Hepatocyte (in vitro differentiated cells): ENCODE data around the gene DYRK1B. TPM values are rescaled to one million over a fixed set of nuclear protein-coding genes. Genes with fewer than 3 reads are reported as not detected.

ENCODE experiments used
- DNase-seq: peaks from one replicate; pipeline ENCODE4 v3.0.0-alpha.2; 2016; ENCODE audit warnings: low spot score
- H2AFZ ChIP-seq: fragments of 200-600 bp; sonication (generic); 2 replicates; pipeline ENCODE4 v1.6.0; 2016; ENCODE audit warnings: antibody characterized with exemption, mild to moderate bottlenecking
- H3K27ac ChIP-seq: fragments of 200-600 bp; sonication (generic); 2 replicates; pipeline ENCODE4 v1.5.1; 2016; ENCODE audit warnings: mild to moderate bottlenecking
- H3K27me3 ChIP-seq: fragments of 200-600 bp; sonication (generic); 2 replicates; pipeline ENCODE4 v1.6.1; 2016
- H3K36me3 ChIP-seq: fragments of 200-600 bp; sonication (generic); replicated peaks from 2 replicates; pipeline ENCODE4 v1.5.1; 2016; ENCODE audit warnings: low read depth; ENCODE audit not compliant: insufficient read depth
- H3K4me1 ChIP-seq: fragments of 200-600 bp; sonication (generic); 2 replicates; pipeline ENCODE4 v1.5.1; 2016; ENCODE audit warnings: mild to moderate bottlenecking, moderate library complexity; ENCODE audit not compliant: insufficient read depth
- H3K4me2 ChIP-seq: fragments of 200-600 bp; sonication (generic); 2 replicates; pipeline ENCODE4 v1.6.0; 2016
- H3K4me3 ChIP-seq: fragments of 200-600 bp; sonication (generic); 2 replicates; pipeline ENCODE4 v1.5.1; 2016; ENCODE audit warnings: mild to moderate bottlenecking
- H3K79me2 ChIP-seq: fragments of 200-600 bp; sonication (generic); 2 replicates; pipeline ENCODE4 v1.6.0; 2017; ENCODE audit warnings: mild to moderate bottlenecking
- H3K9me2 ChIP-seq: fragments of 200-600 bp; sonication (generic); replicated peaks from 2 replicates; pipeline ENCODE4 v1.6.0; 2017; ENCODE audit warnings: mild to moderate bottlenecking; ENCODE audit not compliant: insufficient read depth
- H3K9me3 ChIP-seq: fragments of 200-600 bp; sonication (generic); 2 replicates; pipeline ENCODE4 v1.5.1; 2016; ENCODE audit warnings: low read depth, mild to moderate bottlenecking
- H4K20me1 ChIP-seq: fragments of 200-600 bp; sonication (generic); 2 replicates; pipeline ENCODE4 v1.6.0; 2016; ENCODE audit warnings: mild to moderate bottlenecking; ENCODE audit not compliant: insufficient read depth, poor library complexity, severe bottlenecking
- CTCF ChIP-seq: fragments of 200-600 bp; sonication (generic); IDR thresholded peaks from 2 replicates; pipeline ENCODE4 v1.5.1; 2016; ENCODE audit warnings: antibody characterized with exemption, mild to moderate bottlenecking; ENCODE audit not compliant: poor library complexity
- EZH2 ChIP-seq: fragments of 200-600 bp; sonication (generic); IDR thresholded peaks from 2 replicates; pipeline ENCODE4 v1.6.1; 2016; ENCODE audit warnings: antibody characterized with exemption, mild to moderate bottlenecking, borderline replicate concordance
- EZH2phosphoT487 ChIP-seq: fragments of 200-600 bp; sonication (generic); IDR thresholded peaks from one replicate; pipeline ENCODE4 v1.6.1; 2018; ENCODE audit warnings: antibody characterized with exemption, mild to moderate bottlenecking, low read depth, moderate library complexity; ENCODE audit not compliant: unreplicated experiment, severe bottlenecking
- WGBS: methylation state at CpG from one replicate; pipeline ENCODE4 v1.1.6; 2016; ENCODE audit warnings: low lambda C conversion rate; ENCODE audit errors: missing lambda C conversion rate; 5-methylcytosine and 5-hydroxymethylcytosine counted together
- polyA plus RNA-seq: library from polyadenylated mRNA; unstranded; fragments of >200 nt; fragmentation: Nextera tagmentation; extraction: Ambion mirVana; gene quantifications from 2 replicates; pipeline ENCODE4 v1.2.1, GENCODE V29; 2016
- total RNA-seq: library from RNA; depleted of rRNA; stranded (reverse); fragments of >200 nt; gene quantifications from 2 replicates; pipeline ENCODE4 v1.2.3, GENCODE V29; 2014

Gene DYRK1B
- total and polyA plus RNA-seq, 2 experiments from 2014 or later, result 12.2 to 25.7 TPM

- no peaks in the 10 kb centered on the region for H3K27me3 ChIP-seq
- H3K4me3 ChIP-seq, result peak overlapping the region; percentile 34
- H3K9me3 ChIP-seq, result no peaks in the 10 kb centered on the region
- no peaks in the 10 kb centered on the region for H3K36me3 ChIP-seq
- peak overlapping the region; percentile 89 for H3K4me2 ChIP-seq
- peak overlapping the region; percentile 21 for H3K27ac ChIP-seq
- WGBS, result 42% methylated on average over 7 of the region's 7 CpGs
- H3K79me2 ChIP-seq, result peaks cover 3% of the 10 kb centered on the region
- no peak for TF ChIP-seq EZH2phosphoT487
- no peak for DNase-seq
- no peaks in the 10 kb centered on the region for H4K20me1 ChIP-seq
- no peaks in the 10 kb centered on the region for H3K9me2 ChIP-seq
- H3K4me1 ChIP-seq, result no peaks in the 10 kb centered on the region
- peak overlapping the region; percentile 69 for H2AFZ ChIP-seq
These were observed 10.3 kb downstream of the DYRK1B start for GRCh38 chr19:39823686-39824085.

- H3K4me1 ChIP-seq, result no peaks in the 10 kb centered on the region
- no peaks in the 10 kb centered on the region for H3K9me2 ChIP-seq
- no peak for DNase-seq
- no peaks in the 10 kb centered on the region for H4K20me1 ChIP-seq
- no peaks in the 10 kb centered on the region for H3K36me3 ChIP-seq
- H3K9me3 ChIP-seq, result no peaks in the 10 kb centered on the region
- no peak overlapping the region for H3K27ac ChIP-seq
- H3K79me2 ChIP-seq, result peaks cover 3% of the 10 kb centered on the region
- WGBS, result 98% methylated on average over 6 of the region's 6 CpGs
- H3K4me3 ChIP-seq, result no peak overlapping the region
- no peak for TF ChIP-seq CTCF
- no peak for TF ChIP-seq EZH2phosphoT487
- TF ChIP-seq EZH2, result no peak
- no peak overlapping the region for H2AFZ ChIP-seq
- H3K4me2 ChIP-seq, result no peak overlapping the region
- no peaks in the 10 kb centered on the region for H3K27me3 ChIP-seq
These were observed 13.3 kb downstream of the DYRK1B start for GRCh38 chr19:39820696-39821095.

- Histone ChIP-seq H3K4me2 (no peak overlapping the region), H3K9me3 (no peaks in the 10 kb centered on the region), H3K4me3 (no peak overlapping the region), H3K36me3 (no peaks in the 10 kb centered on the region), H2AFZ (no peak overlapping the region), H3K9me2 (no peaks in the 10 kb centered on the region), H4K20me1 (no peaks in the 10 kb centered on the region), H3K79me2 (peaks cover 3% of the 10 kb centered on the region), H3K27me3 (no peaks in the 10 kb centered on the region), H3K4me1 (no peaks in the 10 kb centered on the region), H3K27ac (no peak overlapping the region)
- TF ChIP-seq CTCF, result no peak
- no peak for TF ChIP-seq EZH2phosphoT487
- no peak for TF ChIP-seq EZH2
- DNase-seq, result no peak
- 91% methylated on average over 3 of the region's 3 CpGs for WGBS
These were observed 14.2 kb downstream of the DYRK1B start for GRCh38 chr19:39819786-39820185.

GRCh38 chr19:39818626-39819097 is 15.3 kb downstream of the DYRK1B start:
- WGBS, result 81% methylated on average over 4 of the region's 4 CpGs

More at GRCh38 chr19:39818626-39819097, 15.3 kb downstream of the DYRK1B start:
- Histone ChIP-seq H2AFZ (no peak overlapping the region), H3K4me1 (no peaks in the 10 kb centered on the region), H3K27ac (no peak overlapping the region), H4K20me1 (no peaks in the 10 kb centered on the region), H3K9me2 (no peaks in the 10 kb centered on the region), H3K4me3 (no peak overlapping the region), H3K27me3 (no peaks in the 10 kb centered on the region), H3K79me2 (peaks cover under 1% of the 10 kb centered on the region), H3K9me3 (no peaks in the 10 kb centered on the region), H3K4me2 (no peak overlapping the region), H3K36me3 (no peaks in the 10 kb centered on the region)
- TF ChIP-seq CTCF, result no peak
- no peak for DNase-seq
